Nucleus accumbens (tissue), 56 donors: ENCODE data around the gene GRID1.
A peak's percentile ranks its signal among the peaks of the same experiment; 100 is the strongest.

Experiments used
- DNase-seq, 56 donors: peaks; one replicate each; lab custom pipeline; 2025; lab: John Stamatoyannopoulos, UW

GRID1 gene

DNA sequence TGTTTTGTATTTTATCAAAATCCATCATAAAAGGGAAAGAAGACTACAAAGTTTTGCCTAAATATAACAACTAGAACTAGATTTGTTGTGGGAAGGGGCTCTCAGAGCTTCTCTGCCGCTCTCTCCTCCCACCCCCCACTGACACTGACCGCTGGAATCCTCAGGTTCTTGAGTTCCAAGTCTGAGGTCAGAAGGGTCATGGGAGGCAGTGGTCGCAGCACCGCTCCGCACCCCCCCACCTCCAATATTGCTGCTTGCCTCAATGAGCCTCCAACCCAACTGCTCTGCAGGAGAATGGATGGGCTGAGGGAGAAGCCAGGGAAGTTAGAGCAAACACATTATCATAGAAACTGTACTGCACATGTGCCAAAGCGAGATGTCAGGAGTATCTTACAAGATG lies 359.4 kb downstream of the GRID1 start:
- no peak for DNase-seq

DNA sequence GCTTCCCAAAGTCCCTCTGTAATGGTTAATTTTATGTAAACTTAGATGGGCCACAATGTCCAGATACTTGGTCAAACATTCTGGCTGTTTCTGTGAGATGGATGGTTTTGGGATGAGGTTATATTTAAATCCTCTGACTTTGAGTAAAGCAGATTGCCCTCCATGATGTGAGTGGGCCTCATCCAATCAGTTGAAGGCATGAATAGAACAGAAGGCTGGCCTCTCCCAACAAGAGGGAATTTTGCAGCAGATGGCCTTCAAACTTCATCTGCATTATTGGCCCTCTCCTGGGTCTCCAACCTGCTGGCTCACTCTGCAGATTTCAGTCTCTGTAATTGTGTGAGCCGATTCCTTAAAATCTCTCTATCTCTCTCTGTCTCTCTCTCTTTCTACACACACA lies 362.3 kb downstream of the GRID1 start:
- no peak for DNase-seq

GRCh38 chr10:86003201-86003621 lies 363.4 kb downstream of the GRID1 start:
- DNase-seq, result no peak

GRCh38 chr10:86001521-86001920 lies 365.1 kb downstream of the GRID1 start:
- peak in 5 of 56 donors; percentile 5 to 24 (median 8) for DNase-seq

DNA sequence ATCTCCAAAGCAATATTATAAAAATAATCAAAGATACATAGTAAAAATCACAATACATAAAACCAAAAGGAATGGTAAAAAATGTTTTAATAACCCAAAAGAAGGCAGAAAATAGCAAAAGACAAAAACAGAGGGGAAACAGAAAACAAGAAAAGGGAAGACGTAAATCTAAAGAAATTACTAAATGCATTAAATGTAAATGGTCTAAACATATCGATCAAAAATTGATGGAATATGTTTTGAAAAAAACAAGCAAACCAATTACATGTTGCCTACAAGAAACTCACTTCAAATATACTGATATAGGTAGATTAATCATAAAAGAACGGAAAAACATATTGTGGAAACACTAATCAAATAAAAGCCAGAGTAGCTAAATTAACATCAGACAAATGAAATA lies 369.1 kb downstream of the GRID1 start:
- no peak for DNase-seq

GRCh38 chr10:85995791-85996190 lies 370.8 kb downstream of the GRID1 start:
- peak in 21 of 56 donors; percentile 6 to 69 (median 16) for DNase-seq

- DNase-seq, result no peak
These were observed 372.6 kb downstream of the GRID1 start for GRCh38 chr10:85993840-85994507.

GRCh38 chr10:85993140-85993539 lies 373.5 kb downstream of the GRID1 start:
- no peak for DNase-seq

DNA sequence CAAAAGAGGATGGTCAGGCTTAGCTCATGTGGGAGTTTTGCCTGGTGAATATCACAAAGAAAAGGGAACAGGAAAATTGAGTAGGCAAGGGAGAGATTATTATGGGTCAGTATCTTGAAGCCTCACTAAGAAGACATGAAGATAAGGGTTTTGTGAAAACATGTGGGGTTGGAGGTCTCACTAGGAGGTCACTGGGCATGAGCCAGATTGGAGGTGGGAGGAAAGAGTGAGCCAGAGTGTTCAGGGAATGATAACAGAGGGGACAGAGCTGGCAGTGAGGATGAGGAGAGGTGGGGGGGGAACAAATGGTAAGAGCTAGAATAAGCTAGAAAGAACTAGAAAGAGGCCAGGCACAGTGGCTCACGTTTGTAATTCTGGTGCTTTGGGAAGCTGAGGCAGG lies 374.3 kb downstream of the GRID1 start:
- no peak for DNase-seq

DNA sequence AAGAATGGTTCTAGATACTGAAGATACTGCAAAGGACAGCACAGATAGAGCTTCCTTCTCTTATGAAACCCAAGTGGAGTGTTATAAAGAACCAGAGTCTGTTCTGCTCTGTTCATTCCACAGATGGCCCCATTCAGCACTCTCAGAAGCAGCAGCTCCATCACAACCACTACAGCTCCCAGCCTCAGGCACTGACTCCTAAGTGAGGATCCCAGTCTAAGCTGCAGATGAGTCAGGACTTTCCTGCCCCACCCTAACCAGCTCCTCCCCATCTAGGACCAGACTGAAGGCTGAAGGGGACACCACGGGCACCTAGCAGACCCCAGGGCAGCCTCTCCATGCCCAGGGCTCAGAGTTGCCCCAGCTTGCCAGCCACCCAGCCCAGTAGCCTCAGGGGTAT lies 379.8 kb downstream of the GRID1 start:
- no peak for DNase-seq

- no peak for DNase-seq
These were observed 383.5 kb downstream of the GRID1 start for GRCh38 chr10:85983051-85983450.

GRCh38 chr10:85979598-85979997 lies 387.0 kb downstream of the GRID1 start:
- DNase-seq, result no peak

DNA sequence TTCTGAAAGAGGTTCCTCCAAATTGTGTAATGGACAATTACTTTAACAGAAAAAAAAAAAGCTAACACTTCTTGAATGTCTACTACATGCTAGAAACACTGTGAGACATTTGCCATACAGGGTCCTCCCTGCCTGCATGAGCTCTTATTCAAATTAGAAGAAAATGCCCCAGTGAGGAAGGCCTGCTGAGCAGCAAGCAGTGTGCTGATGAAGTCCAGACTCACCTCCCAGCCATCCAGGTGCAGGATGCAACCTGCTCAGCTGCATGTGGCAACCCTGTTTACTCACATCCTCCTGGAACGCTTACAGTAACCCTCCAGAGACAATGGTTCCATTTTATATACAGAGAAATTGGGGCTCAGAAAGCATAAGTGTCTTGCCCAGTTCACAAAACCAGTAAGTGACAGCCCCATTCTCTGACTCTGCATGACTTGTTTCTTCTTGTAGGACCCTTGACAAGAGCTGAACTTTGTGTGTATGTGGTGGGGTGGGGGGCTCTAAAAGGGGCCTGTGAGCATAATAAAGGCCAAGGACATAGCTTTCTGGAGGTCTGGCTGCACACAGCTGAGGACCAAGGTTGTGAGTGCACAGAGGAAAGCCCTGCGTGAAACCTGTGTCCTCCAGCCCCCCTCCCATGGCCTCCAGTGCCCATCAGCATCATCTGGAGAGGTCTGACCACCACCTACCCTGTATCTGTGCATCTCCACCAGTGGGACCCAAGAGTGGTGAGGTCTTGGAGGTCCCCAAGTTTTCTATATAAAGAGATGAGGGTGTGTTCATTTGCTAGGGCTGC lies 387.8 kb downstream of the GRID1 start:
- DNase-seq, result no peak

GRCh38 chr10:85977642-85978041 lies 389.0 kb downstream of the GRID1 start:
- DNase-seq, result no peak

DNA sequence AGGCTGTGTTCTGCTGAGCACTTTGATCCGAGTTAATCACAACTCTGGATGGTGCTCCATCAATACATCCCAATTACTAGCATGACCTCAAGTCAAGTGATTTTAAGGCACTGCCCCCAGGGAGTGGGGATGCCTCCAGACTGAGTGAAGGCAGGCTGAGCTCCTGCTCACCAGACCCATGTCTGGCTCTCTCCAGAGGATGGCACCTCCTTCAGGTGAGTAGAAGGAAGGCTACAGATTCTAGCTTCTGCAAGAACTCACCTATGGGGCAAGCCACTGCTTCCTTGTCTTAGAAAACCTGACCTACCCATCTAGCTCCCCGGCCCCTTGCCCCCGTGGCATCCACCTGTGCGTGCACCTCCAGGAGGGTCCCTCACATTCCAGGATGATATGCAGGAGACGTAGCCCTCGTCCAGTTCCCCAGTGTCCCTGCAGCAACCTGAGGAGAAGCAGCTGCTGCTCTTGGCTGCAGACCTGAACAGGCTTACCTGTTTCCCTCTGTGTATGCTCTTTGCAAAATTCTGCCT lies 390.3 kb downstream of the GRID1 start:
- no peak for DNase-seq

DNA sequence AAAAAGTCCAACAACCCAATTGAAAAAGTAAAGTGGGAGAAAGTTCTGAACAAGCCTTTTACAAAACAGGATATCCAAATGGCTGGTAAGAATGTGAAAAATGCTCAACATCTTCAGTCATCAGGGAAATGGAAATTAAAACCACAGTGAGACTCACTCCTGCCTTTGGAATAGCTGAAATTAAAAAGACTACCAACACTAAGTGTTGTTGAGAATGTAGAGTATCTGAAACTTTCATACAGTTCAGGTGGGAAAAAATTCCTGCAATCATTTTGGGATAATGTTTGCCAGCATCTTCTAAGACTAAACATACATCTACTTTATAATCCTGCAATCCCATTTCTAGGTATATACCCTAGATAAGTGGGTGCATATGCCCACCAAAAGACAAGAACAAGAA lies 395.1 kb downstream of the GRID1 start:
- no peak for DNase-seq

DNA sequence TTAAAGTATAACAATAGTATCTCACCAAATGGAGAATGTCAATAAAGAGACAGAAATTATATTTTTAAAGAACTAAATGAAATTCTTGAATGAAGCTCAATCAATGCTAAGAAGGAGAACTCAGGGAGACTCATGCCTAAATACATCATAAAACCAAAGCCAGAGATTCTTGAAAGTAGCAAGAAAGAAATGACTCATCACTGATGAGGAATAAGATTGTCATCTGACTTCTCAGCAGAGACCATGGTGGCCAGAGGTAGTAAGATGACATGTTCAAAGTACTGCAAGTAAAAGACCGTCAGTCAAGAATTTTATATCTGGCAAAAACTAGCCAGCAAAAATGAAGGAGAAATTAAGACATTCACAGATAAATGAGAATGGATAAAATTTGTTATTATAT lies 399.0 kb downstream of the GRID1 start:
- DNase-seq, result no peak

- DNase-seq, result no peak
These were observed 405.0 kb downstream of the GRID1 start for GRCh38 chr10:85961479-85962067.

DNA sequence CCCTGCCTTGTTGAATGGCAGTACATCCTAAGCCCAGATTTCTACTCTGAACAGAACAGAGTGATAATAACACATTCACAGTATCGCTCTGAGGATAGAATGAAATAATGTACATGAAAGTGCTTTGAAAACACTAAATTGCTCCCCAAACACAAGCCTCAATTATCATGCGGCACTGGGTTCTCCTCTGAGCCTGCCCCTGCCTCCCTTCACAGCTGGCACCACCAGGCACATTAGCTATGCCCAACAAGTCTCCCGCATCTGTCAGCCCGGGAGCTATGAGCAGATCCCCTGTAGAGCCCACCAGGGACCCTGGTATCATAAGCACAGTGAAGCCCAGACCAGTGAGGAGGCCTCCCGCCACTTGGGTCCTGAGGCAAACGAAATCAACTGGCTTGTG lies 405.5 kb downstream of the GRID1 start:
- DNase-seq, result peak in 8 of 56 donors; percentile 4 to 25 (median 18)

DNA sequence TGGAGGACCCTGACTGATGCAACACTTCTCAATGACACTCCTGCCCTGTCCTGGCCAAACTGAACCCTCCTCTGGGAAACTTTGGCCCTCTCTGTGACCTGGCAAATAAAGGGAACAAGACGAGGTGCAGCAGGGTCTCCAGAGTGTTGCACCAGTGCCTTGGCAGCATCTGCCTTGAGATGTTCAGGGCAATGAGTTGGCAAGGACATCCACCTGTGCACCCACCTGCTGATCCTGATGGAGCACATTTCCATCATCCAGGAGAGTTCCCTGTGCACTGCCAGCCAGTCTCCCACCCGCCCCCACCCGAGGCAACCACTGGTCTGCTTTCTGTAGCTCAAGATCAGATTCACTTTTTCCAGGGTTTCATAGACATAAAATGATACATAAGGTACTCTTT lies 407.4 kb downstream of the GRID1 start:
- DNase-seq, result no peak

GRCh38 chr10:85950921-85951320 lies 415.7 kb downstream of the GRID1 start:
- DNase-seq, result no peak
